ENCODE data around the gene SH3BP5L.

SH3BP5L gene

DNA sequence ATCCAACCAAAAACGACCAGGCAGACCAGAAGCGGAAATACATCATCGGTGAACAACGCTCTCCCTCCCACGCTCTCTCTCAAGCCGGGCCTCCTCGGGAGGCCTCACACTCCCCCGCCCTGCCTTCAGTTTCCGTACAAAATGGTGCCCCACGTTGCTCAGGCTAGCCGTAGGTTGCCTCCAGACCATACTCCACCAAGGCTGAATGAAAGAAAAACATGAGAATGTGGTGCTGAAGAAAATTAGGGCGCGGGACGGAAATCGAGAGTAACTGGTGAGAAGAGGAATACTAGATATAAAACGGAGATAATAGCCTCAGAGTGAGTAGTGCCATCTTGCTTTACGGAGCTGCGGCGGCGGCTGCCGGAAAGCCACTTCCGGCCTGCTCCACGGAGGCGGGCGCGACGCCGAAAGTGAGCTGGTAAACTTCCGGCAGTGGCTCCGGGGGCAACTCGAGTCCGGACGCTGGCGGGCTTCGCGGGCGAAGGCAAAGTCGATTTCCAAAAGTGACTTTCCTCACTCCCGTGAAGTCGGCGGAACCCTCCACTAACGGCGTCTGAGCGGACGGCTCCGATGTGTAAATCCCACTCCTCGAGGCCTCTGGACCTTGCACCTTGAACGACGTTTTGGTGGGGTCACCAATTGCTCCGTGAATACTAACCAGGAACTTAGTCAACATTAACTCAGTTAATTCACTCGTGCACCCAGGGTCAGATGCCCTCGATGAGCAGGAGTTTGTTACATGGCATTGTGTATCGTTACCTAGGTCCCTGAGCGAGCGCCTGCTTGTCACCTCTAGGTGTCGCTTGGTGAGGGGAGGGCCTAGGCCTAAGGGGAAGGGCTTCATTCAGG is at the start of gene SH3BP5L:
Gene SH3BP5L, minus strand, starts transcription at position 7 of the 852 bp plus-strand sequence. CDS start 980 bp downstream, outside the sequence.
- DNase-seq (ENCODE audit: low spot score), result peak; percentile 96

DNA sequence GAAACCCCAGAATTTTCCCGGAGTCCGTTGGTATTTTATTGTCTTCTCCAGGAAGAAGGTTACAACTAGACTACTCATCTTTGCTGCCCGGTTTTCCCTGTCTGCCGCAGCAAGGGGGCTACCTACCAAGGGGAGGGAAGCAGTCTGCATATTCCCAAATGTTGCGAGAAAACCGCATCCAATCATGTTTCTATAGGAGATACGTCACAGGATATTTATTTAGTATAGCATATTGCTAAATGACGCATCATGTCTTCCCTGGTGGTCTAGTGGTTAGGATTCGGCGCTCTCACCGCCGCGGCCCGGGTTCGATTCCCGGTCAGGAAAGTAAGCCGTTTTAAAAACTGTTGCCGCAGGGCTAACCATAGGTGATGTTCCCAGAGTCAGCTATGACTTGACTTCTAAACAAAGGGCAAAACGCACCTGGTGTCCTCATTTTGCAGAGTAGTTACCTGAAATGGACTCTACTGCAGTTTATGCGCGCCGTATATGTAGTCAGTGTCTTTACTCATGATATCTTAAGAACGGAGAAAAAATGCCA is 48.3 kb upstream of the SH3BP5L start:
- DNase-seq (ENCODE audit: low spot score), result peak; percentile 72

DNA sequence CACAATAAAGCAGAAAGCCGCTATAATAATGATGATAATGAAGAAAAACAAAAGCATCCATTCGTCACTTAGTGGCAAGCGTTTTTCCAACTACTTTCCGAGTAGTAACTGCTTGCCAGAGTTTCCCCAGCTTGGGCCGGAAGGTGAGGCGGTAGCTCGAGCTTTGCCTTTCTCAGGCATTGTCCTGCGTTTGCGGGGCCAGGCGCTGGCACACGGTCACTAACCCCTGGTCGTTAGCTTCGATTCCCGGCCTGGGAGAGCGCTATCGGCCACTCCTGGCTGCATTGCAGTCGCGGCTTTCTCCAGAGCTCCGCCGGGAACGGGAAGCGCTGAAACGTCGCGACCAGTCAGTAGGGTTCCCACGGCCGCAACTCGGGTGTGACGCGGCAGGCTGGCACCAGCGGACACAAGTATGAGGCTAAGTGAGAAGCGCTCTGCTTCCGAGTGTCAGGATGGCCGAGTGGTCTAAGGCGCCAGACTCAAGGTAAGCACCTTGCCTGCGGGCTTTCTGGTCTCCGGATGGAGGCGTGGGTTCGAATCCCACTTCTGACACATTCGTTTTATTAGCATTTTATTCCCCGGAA is 47.8 kb upstream of the SH3BP5L start:
- peak; percentile 94 for DNase-seq (ENCODE audit: low spot score)

DNA sequence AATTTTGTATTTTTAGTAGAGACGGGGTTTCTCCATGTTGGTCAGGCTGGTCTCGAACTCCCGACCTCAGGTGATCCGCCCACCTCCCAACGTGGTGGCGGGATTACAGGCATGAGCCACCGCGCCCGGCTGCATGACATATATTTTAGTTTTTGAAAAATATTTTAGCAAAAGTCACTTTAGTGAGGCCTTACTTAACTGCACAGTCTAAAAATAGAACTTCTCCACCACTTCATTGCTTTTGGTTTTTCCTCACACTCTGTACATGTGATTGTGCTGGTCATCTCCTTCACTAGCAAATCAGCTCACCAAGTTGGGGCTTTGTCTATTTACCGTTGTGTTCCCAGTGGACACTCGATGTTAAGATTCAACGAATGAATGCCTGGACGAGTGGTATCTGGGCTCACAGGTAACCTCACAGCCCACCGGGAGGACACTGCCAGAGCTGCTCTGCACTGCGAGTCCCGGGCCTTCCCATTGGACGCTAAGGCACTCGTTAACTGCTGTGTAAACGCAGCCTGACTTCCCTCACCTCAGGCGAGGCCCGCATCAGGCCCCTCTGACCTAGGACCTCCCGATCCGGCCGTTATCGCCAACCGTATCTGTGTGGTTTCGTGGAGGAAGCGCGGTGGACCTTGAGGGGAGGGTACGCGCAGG is 47.2 kb upstream of the SH3BP5L start:
- DNase-seq (ENCODE audit: low spot score), result peak; percentile 78

DNA sequence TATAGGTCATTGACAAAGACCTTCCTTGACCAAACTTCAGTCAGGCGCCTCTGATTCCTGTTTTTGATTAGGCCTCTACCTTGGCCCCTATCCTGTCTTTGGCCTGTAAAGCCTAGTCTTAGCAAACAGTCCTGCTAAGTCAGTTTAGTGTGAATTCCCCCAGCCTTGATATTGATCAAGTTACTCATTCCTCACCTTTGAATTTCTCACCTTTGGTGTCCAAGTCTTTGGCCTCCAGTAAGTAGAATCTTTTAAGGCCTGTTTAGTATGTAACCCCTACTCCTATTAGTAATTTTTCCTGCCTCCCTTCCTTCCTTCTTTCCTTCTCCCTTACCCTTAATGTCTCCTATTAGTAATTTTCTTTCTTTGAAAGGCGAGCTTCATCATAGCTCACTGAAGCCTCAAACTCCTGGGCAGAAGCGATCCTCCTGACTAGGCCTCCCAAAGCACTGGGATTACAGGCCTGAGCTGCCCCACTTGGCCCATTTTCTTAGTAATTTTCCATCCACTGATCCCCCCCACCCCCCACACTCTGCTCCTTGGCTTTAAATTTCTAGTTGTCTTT is 46.2 kb upstream of the SH3BP5L start:
- DNase-seq (ENCODE audit: low spot score), result no peak

DNA sequence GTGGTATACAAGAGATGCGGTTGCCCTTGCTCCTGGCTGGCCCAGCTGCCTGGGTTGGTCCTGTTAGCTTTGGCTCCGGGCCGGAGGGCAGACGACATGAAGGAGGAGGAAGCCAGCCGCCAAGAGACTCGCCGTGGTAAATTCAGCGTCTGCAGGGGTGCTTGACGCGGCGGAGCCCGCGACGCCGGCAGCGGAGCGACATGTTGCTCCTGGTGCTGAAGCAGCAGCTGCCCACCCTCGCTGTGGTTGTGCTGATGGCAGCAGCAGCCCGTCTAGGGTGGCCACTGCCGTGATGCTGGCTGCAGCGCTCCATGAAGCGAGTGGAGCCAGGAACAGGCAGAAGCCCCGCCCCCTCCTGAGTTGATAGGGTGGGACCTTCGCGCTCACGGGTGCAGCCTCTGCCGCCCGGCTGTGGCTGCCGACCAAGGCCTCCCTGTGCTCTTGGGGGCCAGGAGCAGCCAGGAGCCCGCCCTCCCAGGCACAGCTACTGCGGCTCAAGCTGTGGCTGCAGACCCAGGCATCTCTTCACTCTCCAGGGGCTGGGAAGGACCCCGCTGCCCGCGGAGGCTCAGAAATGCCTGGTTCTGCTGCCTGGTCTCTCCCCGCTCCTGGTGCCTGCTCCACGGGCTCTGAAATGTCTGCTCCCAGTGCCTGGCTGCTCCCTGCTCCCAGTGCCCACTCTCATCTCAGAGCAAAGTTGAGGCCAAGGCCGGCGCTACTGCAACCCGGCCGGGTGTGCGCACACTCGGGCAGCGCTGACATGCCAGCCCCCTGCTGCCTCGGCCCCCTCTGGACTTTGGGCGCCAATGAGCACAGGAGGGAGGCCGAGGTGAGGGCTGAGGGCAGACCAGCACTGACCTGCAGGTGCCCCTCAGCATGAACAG is 37.5 kb upstream of the SH3BP5L start:
- DNase-seq (ENCODE audit: low spot score), result peak; percentile 82

DNA sequence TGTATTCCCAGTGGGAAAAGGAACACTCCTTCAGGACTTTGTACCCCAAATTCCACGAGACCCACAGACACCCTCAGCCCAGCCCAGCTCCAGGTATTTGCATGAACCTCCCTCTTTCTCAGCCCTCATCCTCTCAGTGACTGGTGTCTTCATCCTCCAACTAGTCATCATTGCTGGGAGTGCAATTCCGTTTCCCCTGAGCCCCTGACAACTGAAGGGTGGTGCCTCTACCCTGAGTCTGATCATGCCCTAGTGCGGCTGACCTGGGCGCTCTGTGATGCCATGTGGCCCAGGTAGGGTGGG is 36.9 kb upstream of the SH3BP5L start:
- no peak for DNase-seq (ENCODE audit: low spot score)

DNA sequence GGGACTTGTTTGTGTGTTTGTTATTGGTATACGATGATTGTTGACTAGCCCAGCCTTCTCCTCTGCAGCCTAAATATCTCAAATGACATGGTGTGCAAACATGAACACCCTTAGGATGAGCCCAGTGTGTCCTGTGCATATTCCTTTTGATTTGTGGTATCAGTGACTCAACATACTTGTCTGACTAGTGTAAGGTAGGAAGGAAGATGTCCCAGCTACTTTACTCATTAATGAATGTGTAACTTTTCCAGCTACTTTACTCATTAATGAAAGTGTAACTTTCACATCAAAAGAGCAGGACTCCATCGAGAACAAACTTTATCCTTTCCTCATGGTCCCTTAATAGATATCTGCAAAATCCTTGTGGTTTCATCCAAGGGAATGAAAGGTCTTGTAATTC is 35.9 kb upstream of the SH3BP5L start:
- no peak for DNase-seq (ENCODE audit: low spot score)

DNA sequence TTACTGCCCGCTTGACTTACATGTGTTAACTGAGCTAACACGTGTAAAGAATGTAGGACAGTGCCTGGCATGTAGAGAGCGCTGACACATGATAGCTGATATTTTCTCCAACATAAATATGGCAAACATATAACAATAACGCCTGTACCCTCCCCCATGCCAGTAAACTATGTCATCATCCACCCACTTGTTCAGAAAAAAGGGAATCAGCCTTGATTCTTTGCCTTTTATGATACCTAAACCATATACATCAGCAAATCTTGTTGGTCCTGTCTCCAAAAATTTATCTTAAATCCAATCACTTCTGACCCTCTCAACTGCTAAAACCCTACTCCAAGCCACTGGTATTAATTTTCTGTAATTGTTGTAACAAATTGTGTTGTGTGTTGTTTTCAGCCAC is 34.3 kb upstream of the SH3BP5L start:
- DNase-seq (ENCODE audit: low spot score), result no peak

DNA sequence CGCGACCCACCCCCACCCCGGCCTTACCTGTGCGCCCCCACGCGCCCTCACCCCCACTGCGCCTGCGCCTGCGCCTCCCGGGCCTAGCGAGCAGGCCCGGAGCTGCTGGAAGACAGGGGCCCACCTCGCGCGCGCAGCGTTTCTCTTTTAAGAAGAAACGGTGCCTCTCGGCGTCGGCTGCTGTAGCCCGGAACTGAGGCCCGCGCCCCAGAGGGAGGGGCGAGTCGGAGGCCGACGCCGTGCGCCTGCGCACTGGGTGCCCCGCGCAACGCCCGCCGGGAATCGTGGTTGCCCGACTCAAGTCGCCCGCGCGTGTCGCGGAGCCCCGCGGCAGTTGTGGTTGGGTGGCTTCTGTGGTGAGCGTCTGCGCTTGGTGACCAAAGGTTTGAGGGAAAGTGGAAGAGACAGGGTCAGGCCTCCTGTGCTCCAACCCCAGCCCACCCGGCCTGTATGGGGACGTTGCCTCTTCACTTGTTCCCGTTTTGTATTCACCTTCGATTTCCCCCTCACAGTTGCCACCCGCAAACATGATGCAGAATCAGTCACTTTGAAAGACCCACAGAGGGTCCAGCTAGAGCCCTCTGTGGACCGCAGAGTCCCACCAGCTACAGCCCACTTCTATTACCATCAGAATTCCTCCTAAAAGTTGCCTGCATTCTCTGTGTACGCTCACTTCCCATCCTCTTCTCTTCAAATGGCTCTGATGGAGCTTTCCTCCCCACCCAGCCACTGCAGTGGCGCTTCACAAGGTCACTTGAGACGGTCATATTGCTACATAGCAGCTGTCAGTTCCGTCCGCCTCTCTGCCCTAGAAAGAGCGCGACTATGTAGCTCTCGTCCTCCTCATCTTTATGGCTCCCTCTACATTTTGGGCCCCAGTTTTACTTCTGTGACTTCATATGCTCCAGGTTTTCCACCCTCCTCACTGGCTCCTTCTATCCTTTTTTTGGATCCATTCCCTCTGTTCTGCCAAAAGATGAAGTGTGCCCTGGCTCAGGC is 33.5 kb upstream of the SH3BP5L start, which contains the start of gene ZNF692:
Gene ZNF692, minus strand, starts transcription at position 195 of the 999 bp plus-strand sequence. CDS start 776 bp downstream, outside the sequence.
- DNase-seq (ENCODE audit: low spot score), result peak; percentile 99

DNA sequence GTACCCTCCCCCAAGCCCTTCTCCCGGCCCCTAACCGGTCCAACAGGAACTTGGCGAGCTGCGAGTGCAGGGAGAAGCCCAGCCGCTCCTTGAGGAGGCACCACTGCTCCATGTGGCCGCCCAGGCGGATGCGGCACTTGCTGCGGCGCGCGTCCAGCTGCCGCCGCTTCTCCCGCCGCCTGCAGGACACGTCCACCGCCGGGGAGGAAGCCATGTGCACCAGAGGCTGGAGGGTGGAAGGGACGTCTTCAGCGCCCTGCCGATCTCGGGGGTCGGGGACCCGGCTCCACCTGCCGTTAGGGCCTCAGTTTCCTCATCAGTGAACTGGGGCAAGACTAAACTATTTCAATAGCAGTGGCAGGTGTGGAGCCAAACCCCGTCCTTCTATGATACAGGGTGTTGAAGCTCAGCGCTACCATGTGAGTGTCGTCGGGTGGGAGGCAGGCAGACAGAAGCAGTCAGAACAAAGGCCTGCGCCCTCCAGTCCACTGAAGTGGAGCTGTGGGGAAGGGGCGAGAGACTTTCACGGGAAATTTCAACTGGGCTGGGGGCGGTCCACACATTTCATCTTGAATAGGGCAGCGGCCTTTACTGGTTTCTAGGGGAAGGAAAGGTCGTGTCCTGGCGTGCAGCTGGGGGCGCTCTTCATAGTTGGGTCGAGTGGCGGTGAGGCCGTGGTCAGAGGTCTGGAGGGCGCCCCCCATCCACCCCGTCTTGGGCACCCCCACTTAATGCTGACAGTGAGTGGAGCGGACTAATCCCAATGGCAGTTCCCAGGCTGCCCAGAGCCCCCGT is 32.6 kb upstream of the SH3BP5L start:
- peak; percentile 82 for DNase-seq (ENCODE audit: low spot score)

DNA sequence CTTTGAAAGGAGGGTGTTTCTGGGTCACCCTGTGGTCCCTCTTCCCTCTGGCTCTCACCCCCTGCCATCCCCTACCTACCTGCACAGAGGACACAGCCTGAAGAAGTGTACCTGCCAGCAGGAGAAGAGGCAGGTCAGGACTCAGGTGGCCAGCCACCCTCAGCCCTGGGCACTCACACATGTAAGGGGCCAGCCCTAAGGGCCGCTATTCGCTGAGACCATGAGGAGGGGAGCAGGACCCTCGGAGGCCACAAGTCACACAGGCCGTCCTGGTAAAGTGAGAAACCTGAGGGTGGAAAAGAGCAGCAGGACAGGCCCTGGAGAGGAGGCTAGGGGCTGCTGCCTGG is 32.0 kb upstream of the SH3BP5L start:
- no peak for DNase-seq (ENCODE audit: low spot score)

DNA sequence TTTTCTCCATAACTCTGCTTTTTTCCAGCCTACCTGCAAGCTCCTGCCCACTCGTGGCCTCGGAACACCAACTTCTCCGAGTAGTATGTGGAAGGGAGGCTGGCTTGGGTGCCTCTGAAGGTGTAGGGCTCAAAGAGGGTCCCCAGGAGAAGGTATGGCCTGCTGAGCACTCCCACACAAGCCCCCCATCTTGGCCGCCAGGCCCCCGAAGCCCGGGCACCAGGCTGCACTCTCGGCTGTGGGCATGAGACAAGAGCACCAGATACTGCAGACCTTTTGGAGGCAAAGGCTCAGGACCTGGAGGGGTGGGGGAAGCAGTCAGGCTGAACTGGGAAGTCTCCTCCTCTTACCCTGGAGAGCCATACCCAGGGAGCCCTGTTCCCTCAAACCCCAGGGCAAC is 31.5 kb upstream of the SH3BP5L start:
- DNase-seq (ENCODE audit: low spot score), result peak; percentile 38

DNA sequence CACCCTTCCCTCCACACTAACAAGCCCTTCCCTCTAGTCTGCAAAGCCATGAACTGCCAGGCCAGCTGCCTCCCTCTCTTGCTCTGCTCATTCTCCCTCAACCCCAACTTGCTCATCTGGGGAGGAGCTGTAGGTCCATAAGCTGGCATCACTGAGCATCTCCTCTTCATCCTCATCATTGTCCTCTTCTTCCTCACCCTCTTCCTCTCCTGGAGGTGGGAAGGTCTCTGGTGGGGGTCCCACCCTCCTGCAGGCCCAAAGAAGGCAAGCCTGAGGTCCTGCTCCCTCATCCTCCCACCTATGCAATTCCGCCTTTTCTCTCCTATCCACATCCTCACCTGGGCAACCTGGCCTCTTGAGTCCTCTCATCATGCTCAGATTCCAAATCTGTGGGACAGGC is 30.5 kb upstream of the SH3BP5L start:
- DNase-seq (ENCODE audit: low spot score), result no peak

DNA sequence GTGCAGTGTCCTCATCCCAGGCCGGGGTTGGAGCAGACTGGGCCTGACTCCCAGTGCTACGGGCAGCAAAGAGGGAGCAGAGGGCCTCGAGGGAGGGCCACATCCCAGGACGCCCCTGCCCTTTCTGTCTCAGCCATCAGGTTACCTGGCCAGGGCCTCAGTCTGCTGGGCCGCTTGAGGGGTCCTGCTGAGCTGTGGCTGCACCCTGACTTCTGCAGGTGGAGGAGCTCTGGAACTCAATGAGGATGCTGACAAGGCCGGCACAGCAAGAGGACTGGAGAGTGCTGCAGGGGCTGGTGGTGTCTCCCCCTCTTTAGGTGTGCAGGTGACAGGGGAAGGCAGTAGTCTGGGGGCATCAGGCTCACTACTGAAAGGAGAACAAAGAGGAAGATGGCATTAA is 29.9 kb upstream of the SH3BP5L start:
- no peak for DNase-seq (ENCODE audit: low spot score)

DNA sequence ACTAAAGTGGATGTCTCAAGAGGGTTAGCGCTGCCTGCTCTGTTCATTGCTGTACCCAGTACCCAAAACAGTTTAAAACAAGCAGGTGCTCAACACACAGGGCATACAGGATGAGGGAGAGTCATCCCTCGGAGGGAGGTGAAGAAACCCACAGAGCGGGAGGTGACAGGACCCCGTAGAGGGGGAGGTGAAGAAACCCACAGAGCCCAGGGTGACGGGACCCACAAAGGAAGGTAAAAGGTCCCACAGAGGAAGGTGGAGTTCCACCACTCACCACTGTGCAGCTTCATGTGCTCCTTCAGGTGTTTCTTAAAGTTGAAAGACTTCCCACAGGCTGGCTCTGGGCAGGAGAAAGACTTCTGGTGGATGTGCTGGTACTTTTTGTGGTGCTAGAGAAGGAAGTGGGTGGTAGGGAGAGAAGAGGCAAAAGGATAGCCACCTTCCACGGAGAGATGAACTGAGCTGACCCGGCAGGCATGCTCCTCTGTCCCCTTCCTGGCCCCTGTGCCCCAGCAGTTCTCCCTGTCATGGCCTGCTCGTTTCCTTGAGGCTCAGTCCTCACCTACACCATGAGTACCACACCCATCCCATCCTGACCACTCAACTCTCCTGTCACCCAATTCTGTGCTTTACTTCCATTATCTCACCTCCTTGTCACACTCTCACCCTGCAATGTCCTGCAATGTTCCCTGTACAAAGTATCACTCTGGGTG is 28.1 kb upstream of the SH3BP5L start:
- DNase-seq (ENCODE audit: low spot score), result no peak

DNA sequence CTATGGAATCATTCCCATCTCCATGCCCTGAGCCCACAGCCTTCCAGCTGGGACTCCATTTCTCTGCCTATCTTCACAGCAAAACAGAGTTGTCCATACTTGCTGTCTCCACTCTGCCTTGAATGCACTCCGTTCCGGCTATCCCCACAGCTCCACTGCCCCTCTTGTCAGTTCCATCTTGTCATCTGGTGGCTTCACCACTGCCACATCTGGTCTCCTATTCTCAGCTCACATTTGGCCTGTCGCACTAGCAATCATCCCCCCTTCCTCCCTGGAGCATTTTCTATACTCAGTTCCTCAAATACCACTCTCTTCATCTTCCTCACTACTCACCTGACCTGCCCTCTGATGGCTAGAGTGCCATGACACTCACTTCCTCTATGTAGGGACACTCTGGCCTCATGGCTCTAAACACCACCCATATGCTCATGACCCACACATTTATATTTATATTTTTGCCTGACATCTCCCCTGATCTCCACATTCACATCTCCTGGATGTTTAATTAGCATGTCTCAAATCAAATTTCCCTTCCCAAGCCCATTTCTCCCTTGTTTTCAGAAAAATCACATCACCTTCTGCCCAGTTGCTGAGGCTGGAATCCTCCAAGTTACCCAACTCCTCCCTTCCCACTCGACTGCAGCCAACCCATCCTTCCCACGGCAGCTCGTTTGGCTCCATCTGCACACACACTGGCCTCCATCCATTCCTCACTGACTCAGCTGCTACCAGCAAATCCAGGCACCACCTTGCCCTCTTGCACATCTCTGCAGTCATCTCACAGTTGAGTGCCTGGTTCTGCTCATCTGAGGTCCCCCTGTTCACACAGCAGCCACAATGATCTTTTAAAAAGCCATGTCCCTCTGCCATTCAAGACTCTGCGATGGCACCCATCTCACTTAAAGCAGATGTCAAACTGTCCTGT is 27.0 kb upstream of the SH3BP5L start:
- no peak for DNase-seq (ENCODE audit: low spot score)

DNA sequence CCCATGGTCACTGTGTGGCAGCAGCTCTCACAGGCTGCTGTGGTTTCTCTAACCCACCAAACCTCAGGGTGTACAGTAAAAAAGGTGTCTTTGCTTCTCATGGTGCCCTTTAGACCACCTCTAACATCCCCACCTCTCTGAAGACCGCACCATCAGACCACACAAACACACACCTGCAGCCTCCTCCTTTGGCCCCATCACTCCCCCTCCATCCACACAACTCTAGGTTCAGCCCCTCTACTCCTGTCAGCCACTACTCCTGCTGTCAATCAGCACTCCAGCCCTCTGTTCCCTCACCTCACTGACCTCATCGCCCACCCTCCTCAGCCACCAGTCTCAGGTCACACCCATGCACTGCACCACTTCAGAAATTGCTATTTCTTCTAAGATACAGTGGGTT is 25.7 kb upstream of the SH3BP5L start:
- no peak for DNase-seq (ENCODE audit: low spot score)

Measured in D341Med (cell line).